ENCODE measurements around the gene RNASE9. TPM values are rescaled to one million over a fixed set of nuclear protein-coding genes. Genes with fewer than 3 reads are reported as not detected.
"Not testable (repeated sequence)": the region's sequence is repeated elsewhere in the genome, so short reads cannot be mapped to it uniquely, and the experiment has no call there.

RNASE9 gene
- total RNA-seq, 1 donor from 2014 or later: not detected

DNA sequence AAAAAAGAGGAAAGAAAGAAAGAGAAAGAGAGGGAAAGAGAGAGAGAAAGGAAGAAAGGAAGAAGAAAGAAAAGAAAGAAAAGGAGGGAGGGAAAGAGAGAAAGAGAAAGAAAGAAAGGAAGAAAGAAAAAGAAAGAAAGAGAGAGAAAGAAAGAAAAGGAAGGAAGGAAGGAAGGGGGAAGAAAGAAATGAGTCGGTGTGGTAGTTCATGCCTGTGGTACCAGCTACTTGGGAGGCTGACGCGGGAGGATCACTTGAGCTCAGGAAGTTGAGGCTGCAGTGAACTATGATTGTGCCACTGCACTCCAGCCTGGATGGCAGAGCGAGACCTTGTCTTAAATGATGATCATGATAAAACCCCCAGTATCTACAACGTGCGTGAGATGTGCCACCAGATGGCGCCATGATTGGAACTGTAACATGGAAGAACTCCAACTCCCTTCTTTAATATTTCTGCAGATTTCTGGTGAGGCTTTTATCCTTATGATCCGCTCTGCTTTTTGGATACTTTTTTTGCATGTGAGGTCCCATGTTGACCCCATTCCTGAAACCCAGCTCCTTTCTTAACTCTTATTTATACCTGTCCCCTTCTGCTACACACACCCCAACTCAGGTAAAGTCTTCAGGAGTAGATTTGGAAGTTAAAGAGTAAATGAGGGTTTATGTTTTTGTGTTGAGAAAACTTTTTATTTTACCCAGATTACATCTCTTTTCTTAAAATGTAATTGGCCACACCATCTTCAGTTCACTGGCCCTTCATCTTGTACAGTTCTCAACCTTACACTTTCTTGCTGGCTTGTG lies 29.9 kb downstream of the RNASE9 start:
- no peak for DNase-seq (ENCODE audit: extremely low read depth, low read depth, low spot score)

DNA sequence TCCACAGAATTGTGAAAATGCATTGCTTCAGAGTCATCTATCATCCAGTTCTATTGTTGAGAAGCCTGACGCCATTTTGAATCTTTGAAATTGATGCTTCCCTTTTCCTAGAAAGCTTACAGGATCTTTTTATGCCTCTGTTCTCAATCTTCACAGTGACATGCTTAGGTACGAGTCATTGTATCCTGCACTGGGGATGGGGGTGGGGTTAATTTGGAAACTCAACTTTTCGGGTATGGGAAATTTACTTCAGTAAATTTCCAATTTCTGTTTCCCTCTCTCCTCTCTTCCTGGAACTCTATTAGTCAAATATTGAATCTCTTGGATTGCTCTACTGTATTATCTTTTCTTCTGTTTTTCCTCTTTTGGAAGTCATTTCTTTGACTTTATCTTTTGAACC lies 31.0 kb downstream of the RNASE9 start:
- DNase-seq (ENCODE audit: extremely low read depth, low read depth, low spot score): no peak

DNA sequence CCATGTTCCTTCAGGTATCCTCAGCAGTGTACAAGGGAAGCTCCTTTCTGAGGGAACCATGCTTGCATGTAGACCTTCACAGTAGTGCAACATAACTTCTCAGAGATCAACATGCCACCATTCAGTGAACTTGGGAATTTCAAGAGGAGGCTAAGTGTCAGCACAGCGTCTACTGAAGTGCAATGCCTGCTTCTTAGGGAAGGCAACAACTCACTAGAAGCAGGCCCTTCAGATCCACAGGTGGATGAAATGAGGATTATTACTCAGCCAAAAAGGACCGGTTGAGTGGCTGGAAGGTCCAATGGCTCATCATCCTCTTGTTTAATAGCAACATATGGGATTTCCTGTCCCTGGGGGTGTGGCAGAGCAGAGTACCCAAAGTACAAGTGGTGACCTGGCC lies 36.8 kb downstream of the RNASE9 start:
- DNase-seq (ENCODE audit: extremely low read depth, low read depth, low spot score): no peak

DNA sequence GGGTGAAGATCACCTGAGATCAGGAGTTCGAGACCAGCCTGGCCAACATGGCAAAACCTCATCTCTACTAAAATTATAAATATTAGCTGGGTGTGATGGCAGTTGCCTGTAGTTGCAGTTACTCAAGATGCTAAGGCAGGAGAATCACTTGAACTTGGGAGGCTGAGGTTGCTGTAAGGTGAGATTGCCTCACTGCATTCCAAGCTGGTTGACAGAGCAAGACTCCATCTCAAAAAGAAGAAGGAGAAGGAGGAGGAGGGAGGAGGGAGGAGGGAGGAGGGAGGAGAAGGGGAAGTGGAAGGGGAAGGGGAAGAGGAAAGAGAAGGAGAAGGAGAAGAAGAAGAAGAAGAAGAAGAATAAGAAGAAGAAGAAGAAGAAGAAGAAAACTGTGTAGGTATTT lies 38.5 kb downstream of the RNASE9 start:
- DNase-seq (ENCODE audit: extremely low read depth, low read depth, low spot score): no peak

DNA sequence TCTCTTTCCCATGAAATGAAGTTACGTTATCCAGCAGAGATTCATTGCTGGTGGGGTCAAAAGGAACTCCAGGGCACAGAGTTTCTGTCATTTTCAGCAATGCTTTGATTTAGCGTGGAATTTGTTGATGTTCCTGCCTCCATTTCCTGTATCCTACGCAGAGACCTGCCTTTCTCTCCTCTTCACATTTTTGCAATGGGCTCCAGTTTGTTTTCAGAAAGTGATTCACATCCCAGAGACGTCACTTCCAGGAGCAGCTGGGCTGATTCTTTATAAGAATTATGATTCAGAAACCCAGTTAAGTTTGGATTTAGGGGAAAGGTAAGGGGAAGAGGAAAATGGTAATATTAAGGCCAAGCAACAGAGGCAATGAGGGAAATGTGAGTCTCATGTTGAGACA lies 43.9 kb downstream of the RNASE9 start:
- peak; percentile 80 for DNase-seq (ENCODE audit: extremely low read depth, low read depth, low spot score)

DNA sequence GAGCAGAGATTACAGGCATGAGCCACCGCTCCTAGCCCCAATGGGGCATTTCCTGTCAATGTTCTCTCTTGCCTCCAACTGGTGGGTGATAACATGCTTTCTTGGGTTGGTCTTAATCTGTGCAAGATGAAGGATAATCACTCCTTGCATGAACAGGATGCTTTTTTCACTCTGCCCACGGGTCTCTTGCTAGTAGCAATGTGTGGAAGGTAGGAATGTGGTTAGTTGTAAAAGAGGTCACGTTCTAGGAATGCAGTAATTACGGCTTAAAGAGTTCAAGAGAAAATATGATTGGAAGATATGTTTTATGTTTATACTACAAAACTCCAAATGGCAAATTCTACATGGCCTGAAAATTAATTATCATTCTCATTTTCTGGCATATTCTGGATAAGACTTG lies 45.0 kb downstream of the RNASE9 start:
- DNase-seq (ENCODE audit: extremely low read depth, low read depth, low spot score): no peak

DNA sequence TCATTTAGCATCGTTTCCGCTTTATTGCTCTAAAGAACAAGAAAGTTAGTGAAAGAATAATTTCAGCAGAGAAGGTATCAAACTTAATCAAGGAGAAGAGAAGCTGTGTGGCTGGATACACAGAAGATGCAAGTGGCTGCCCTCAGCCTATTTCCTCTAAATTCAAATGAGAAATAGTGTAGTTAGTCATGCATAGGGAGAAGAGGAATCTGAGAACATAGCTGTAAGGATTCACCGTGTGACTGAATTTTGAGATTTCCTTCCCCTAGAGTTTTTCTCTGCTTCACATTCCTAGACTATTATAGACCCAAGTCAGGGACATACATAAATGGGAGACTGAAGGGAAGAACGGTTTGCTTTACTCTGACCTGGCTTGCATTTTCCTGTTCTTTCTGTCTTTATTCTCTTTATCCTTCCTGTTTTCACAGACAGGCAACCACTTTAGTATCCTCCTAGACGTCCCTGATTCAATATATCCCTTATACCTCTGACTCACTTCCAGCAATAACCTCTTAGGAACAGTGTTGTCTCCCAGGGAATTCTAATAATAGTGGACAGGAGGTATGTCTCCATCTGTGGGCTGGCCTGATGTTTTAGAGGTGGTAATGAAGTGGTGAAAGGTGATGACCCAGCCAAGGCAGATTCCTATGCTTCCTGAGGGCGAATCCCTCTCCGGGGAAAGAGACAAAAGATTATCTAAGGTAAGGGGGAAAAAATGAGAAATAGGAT lies 48.5 kb downstream of the RNASE9 start:
- no peak for DNase-seq (ENCODE audit: extremely low read depth, low read depth, low spot score)

DNA sequence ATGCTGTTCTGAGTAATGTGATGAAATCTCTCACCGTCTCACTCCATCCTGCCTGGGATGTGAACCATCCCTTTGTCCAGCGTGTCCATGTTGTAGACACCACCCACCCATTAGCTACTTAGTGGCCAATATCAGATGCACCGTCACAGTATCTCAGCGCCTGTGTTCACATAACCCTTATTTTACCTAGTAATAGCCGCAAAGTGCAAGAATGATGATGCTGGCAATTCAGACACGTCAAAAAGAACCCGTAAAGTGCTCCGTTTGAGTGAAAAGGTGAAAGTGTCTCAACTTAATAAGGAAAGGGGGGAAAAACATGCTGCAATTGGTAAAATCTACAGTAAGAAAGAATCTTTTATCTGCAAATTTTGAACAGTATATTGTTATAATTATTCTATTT lies 52.5 kb downstream of the RNASE9 start:
- DNase-seq (ENCODE audit: extremely low read depth, low read depth, low spot score): no peak

DNA sequence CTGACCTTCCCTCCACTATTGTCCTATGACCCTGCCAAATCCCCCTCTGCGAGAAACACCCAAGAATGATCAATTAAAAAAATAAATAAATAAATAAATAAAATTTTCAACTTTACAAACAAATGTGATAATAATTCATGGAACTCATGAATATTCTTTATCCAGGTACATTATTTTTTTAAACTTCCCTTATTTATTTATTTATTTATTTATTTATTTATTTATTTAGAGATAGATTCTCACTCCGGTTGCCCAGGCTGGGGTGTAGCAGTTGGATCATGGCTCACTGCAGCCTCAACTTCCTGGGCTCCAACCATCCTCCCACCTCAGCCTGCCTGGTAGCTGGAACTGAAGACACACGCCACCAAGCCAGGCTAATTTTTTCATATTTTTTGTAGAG lies 53.3 kb downstream of the RNASE9 start:
- not testable (repeated sequence) for DNase-seq (ENCODE audit: extremely low read depth, low read depth, low spot score)

DNA sequence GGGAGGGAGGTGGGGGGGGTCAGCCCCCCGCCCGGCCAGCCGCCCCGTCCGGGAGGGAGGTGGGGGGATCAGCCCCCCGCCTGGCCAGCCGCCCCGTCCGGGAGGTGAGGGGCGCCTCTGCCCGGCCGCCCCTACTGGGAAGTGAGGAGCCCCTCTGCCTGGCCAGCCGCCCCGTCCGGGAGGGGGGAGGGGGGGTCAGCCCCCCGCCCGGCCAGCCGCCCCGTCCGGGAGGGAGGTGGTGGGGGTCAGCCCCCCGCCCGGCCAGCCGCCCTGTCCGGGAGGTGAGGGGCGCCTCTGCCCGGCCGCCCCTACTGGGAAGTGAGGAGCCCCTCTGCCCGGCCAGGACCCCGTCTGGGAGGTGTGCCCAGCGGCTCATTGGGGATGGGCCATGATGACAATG lies 54.1 kb downstream of the RNASE9 start:
- not testable (repeated sequence) for DNase-seq (ENCODE audit: extremely low read depth, low read depth, low spot score)

DNA sequence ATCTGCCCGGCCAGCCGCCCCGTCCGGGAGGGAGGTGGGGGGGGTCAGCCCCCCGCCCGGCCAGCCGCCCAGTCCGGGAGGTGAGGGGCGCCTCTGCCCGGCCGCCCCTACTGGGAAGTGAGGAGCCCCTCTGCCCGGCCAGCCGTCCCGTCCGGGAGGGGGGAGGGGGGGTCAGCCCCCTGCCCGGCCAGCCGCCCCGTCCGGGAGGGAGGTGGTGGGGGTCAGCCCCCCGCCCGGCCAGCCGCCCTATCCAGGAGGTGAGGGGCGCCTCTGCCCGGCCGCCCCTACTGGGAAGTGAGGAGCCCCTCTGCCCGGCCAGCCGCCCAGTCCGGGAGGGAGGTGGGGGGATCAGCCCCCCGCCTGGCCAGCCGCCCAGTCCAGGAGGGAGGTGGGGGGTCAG lies 54.6 kb downstream of the RNASE9 start:
- not testable (repeated sequence) for DNase-seq (ENCODE audit: extremely low read depth, low read depth, low spot score)

Other genes with a start within 250 kb of the RNASE9 start
- 20.7 and 28.0 TPM in 2 replicates for gene CCNB1IP1, start 227.8 kb downstream of the RNASE9 start, total RNA-seq
- gene PARP2, start 217.4 kb downstream of the RNASE9 start, total RNA-seq: 9.9 and 12.3 TPM in 2 replicates
- gene TEP1, start 147.5 kb downstream of the RNASE9 start, total RNA-seq: 16.7 and 22.7 TPM in 2 replicates
- not detected in 2 replicates for gene KLHL33, start 124.9 kb downstream of the RNASE9 start, total RNA-seq
- gene OSGEP, start 106.2 kb downstream of the RNASE9 start, total RNA-seq: 56.8 and 84.3 TPM in 2 replicates
- 152 and 255 TPM in 2 replicates for gene APEX1, start 105.8 kb downstream of the RNASE9 start, total RNA-seq
- gene PIP4P1, start 99.6 kb downstream of the RNASE9 start, total RNA-seq: 14.8 and 20.9 TPM in 2 replicates
- gene PNP, start 91.6 kb downstream of the RNASE9 start, total RNA-seq: 131 and 170 TPM in 2 replicates
- gene RNASE10, start 55.5 kb downstream of the RNASE9 start, total RNA-seq: 1.2 TPM in 1 of 2 replicates, not detected in the other
- not detected in 2 replicates for gene RNASE11, start 27.0 kb upstream of the RNASE9 start, total RNA-seq
- gene RNASE12, start 30.3 kb upstream of the RNASE9 start, total RNA-seq: not detected in 2 replicates
- not detected in 2 replicates for gene OR6S1, start 80.6 kb upstream of the RNASE9 start, total RNA-seq
- 4.0 and 7.8 TPM in 2 replicates for gene RNASE4, start 123.5 kb upstream of the RNASE9 start, total RNA-seq
- 4.5 and 5.9 TPM in 2 replicates for gene ANG, start 127.7 kb upstream of the RNASE9 start, total RNA-seq
- not detected in 2 replicates for gene EDDM3A, start 184.8 kb upstream of the RNASE9 start, total RNA-seq
- not detected in 2 replicates for gene EDDM3B, start 207.4 kb upstream of the RNASE9 start, total RNA-seq
- 0.29 and 0.34 TPM in 2 replicates for gene RNASE6, start 220.2 kb upstream of the RNASE9 start, total RNA-seq
- gene RNASE1, start 241.8 kb upstream of the RNASE9 start, total RNA-seq: 215 and 387 TPM in 2 replicates